G401 (cell line): ENCODE results near the gene PTGIR. TPM values are rescaled to one million over a fixed set of nuclear protein-coding genes. Genes with fewer than 3 reads are reported as not detected.

ENCODE experiments used
- DNase-seq: peaks from one replicate; pipeline ENCODE4 v3.0.0-alpha.2; 2015; ENCODE audit warnings: low spot score
- in situ Hi-C: cut with HindIII; loops from 2 replicates; pipeline ENCODE4 v1.10.0; 2016; ENCODE audit warnings: low sequenced_read_pairs, mixed read lengths
- total RNA-seq: library from RNA; depleted of rRNA; stranded (reverse); fragments of >200 nt; shearing (Covaris generic); gene quantifications from 2 replicates; pipeline ENCODE4 v1.2.3, GENCODE V29; 2014; rRNA removed

PTGIR gene
- total RNA-seq, result 1.7 and 16.2 TPM in 2 replicates

DNA sequence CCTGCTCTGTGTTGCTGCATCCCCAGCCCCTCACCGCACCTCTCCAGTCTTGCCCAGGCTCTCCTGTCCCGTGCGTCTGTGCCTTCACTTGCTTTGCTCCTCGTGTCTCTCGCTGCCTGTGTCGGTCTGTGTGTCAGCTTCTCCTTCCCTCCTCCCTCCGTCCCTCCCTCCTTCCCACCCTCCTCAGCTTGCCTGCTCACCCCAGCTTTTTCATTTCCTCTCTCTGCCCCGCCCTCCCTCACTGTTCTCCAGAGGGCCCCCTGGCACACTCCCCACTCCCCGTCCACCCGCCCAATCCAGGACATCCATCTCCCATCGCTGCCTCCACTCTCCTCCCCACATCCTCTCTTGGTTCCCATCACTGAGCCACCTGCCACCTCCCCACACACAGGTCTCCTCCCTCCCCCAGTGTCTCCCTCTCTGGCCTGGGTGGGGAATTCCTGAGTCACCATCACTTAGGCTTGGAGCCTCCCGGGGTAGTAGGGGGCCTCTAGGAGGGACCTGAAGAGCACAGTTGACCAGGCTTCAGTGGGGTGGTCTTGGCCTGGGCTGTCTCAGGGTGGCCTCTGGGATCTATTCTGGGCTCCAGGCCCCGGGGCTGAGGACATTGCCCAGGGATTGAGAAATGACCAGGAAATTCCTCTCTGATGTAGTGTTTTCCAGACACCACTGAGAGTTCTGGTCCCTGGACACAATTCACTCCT lies at the start of gene PTGIR:
Gene PTGIR, minus strand, starts transcription at position 132 of the 704 bp plus-strand sequence. CDS start 864 bp downstream, outside the sequence.
- DNase-seq, result no peak
- in situ Hi-C loops, result no loop called here

DNA sequence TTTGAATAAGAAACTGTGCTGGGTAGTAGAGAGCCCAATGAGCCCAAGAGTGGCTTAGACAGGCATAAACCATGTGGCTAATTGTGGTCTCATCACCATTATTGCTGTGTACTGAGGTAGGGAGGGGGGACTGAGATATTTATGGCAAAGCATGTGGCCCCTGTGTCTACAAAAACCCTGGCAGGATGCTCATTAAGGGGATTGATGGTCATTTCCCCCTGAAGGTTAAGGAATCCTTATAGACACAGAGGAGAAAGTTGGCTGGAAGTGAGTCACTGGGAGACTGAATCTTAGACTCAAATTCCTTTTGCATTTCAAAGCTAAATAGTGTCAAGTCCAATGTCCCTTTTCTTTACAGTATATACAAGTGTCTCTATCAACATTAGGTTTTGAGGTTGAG lies 45.9 kb upstream of the PTGIR start:
- DNase-seq, result no peak

GRCh38 chr19:46668662-46669061 lies 43.8 kb upstream of the PTGIR start:
- DNase-seq, result no peak
- in situ Hi-C loops, result no loop called here

More for the DNA sequence above, 45.9 kb upstream of the PTGIR start:
- in situ Hi-C loops, result no loop called here

GRCh38 chr19:46665072-46665471 lies 40.2 kb upstream of the PTGIR start:
- in situ Hi-C loops, result no loop called here
- DNase-seq, result no peak

DNA sequence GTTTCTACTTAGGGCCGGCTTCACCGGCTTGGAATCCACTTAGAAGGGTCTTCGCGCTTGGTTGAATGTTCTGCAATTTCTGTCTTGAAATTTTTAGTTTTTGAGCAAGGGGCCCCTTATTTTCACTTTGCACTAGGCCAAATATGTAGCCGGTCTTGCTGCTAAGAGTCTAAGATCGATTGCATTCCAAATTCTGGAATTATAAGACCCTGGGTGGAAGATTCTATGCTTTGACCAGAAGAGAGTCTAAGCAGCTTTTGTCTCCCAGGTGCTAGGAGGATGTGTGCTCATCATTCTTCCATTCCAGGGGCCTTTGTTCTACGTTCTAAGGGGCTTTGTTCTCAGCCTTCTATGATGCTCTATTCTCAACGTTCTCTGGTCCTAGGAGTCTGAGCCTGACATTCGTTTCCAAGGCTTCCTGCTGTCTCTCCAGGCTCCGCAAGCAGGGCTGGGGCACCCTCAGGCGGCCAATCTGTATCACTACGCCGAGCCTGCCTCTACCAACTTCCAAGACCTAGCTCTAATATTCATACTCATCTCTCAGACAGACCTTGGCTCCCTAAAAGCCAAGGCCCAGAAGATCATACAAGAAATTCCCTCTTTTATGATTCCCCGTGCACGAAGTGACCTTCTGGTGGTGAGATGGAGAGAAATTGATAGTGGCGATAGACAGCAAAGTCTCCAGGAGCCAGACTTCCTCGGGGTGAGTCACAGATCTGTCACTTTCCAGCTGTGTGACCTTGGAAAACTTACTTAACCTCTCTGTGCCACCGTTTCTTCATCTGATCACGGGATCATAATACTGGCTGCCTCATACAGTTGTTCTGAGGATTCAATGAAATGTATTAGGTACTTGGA lies 37.1 kb upstream of the PTGIR start:
- peak; percentile 94 for DNase-seq
- in situ Hi-C loops, result no loop called here

- peak; percentile 100 for DNase-seq
- in situ Hi-C loops, result no loop called here
These were observed 36.3 kb upstream of the PTGIR start, which contains the start of gene DACT3 for GRCh38 chr19:46661020-46661731. TSS of gene DACT3 (minus strand) at chr19:46661182. CDS start at chr19:46661064, 118 bp downstream.

- in situ Hi-C loops, result no loop called here
- no peak for DNase-seq
These were observed 35.7 kb upstream of the PTGIR start for GRCh38 chr19:46660551-46661019.

DNA sequence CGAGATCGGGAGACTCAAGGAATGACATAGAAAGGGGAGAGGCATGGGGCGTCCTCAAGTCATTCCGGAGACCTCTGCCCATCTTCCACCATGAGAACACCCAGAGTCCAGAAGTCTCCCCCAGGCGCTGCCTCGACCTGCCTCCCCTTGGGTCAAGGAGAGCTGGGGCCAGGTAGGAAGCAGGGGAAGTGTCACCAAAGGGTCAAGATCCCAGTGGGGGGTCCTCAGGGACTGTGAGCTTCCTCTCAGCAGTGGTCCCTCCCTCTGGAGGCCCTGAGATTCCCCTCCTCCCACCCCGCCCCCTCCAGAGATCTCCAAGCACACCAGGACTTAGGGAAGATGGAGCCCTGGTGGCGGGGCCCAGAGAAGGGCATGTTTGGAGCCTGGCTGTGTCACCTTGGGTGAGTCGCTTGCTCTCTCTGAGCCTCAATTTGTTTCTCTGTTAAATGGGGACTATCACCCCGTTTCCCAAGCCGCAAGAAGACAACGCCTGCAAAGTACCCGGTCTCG lies 35.2 kb upstream of the PTGIR start:
- peak; percentile 46 for DNase-seq
- in situ Hi-C loops, result no loop called here

DNA sequence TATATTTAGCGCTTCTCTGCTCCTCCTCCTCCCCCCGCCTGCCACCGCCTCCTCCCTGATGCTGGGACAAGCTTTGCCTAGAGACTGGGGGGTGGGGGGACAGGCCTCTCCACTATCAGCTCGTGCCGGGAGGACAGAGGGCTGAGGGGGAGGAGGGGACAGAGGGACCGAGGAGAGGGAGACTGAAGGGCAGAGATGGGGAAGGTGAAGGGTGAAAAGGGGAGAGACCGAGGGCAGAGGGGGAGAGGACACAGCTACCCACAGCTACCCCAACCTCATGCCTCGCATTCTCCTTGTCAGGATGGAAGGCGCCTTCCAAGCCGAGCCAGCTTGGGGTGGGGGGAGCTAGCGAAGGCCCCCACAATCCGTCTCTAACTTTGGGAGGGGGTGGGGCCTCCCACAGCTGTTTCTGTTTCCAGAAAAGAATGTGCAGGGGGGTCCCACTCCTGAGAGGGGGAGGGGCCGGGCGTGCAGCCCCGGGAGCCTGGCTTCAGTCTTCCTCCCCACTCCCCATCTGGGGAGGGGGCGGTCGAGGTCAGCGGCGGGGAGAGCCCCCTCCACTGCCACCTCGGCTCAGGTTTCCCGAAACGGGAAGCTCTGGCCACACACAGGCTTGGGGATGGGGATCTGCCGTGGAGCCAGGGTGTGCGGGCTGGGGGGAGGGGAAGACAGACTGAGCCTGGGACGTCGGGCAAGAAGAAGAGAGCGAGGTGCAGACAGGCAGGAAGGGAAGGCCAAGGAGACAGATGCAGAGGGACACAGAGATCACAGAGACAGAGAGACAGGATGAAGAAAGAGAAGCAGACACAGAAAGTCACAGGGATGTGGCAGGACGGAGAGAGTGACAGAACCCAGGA lies 34.5 kb upstream of the PTGIR start:
- no peak for DNase-seq
- in situ Hi-C loops, result no loop called here

DNA sequence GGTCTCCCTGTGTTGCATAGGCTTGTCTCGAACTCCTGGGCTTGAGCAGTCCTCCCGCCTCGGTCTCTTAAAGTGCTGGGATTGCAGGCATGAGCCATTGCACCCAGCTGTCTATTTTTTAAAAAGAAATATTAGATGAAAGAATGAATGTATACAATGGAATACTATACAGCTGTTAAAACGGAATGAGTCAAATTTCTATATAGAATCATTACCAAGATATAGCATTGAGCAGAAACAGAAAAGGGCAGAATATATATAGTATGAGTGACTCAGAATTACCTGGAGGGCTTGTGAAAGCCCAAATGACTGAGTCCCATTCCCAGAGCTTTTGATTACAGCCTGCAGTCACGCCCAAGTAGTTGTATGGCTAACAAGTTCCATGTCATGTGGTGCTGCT lies 31.7 kb upstream of the PTGIR start:
- in situ Hi-C loops, result no loop called here
- no peak for DNase-seq

DNA sequence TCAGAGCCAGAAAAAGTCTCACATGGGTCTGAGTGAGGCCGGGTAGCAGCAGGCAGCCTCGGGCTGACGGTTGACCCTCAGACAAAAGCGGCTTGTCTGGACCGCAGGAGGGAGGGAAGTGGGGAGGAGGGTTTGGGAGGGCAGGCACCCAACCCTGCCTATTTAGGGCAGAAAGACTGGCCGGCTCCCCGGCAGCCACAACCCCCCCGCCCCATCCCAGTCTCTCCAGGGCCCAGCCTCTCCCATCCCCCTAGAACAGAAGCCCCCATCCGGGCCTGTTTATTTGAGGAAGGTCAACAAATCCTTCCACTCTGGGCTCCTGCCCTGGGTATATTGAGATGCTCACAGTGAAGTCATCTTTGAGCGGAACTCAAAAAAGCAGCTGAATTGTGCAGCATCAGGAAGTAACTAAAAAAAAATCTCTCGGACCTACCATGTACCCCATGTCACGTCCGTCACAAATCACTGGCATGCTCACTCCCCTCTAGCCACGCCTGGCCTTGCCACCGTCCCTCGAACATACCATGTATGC lies 29.8 kb upstream of the PTGIR start:
- DNase-seq, result peak; percentile 31

DNA sequence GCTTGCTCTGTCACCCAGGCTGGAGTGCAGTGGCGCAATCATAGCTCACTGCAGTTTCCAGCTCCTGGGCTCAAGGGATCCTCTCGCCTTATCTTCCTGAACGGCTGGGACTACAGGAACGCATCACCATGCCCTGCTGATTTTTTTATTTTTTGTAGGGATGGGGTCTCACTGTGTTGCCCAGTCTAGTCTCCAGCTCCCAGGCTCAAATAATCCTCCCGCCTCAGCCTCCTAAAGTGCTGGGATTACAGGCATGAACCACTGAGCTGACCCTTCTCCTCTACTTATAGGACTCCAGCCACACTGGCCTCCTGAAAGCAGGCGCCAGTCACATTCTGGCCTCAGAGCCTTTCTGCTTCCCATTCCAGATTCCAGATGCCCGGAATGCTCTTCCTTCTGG lies 25.6 kb upstream of the PTGIR start:
- in situ Hi-C loops, result no loop called here
- DNase-seq, result no peak

More for the DNA sequence above, 29.8 kb upstream of the PTGIR start:
- in situ Hi-C loops, result no loop called here

GRCh38 chr19:46648961-46649960 lies 24.4 kb upstream of the PTGIR start:
- no peak for DNase-seq
- in situ Hi-C loops, result no loop called here

- no peak for DNase-seq
- in situ Hi-C loops, result no loop called here
These were observed 23.4 kb upstream of the PTGIR start for GRCh38 chr19:46648060-46648960.

- no peak for DNase-seq
- in situ Hi-C loops, result no loop called here
These were observed 21.5 kb upstream of the PTGIR start for GRCh38 chr19:46646402-46646801.

GRCh38 chr19:46644720-46645119 lies 19.8 kb upstream of the PTGIR start:
- in situ Hi-C loops, result no loop called here
- no peak for DNase-seq
